ENCODE measurements around the gene ADI1.

Gene ADI1

GRCh38 chr2:3519255-3520205 is at the start of gene ADI1:
TSS of gene ADI1 (minus strand) at chr2:3519531. CDS start at chr2:3519487, 44 bp downstream.
- DNase-seq: peak; percentile 77

- no peak for DNase-seq
These were observed 47.5 kb upstream of the ADI1 start for GRCh38 chr2:3566806-3567205.

GRCh38 chr2:3565117-3565516 is 45.8 kb upstream of the ADI1 start:
- no peak for DNase-seq

- no peak for DNase-seq
These were observed 44.2 kb upstream of the ADI1 start for GRCh38 chr2:3563521-3563976.

- DNase-seq: peak; percentile 97
These were observed 39.1 kb upstream of the ADI1 start, which contains the start of gene RNASEH1 for GRCh38 chr2:3558205-3559014. TSS of gene RNASEH1 (minus strand) at chr2:3558333. CDS start at chr2:3558260, 73 bp downstream.

GRCh38 chr2:3557639-3558204 is 38.4 kb upstream of the ADI1 start:
- peak; percentile 3 for DNase-seq

- no peak for DNase-seq
These were observed 34.6 kb upstream of the ADI1 start for GRCh38 chr2:3553946-3554345.

- DNase-seq: no peak
These were observed 28.6 kb upstream of the ADI1 start for GRCh38 chr2:3547915-3548314.

GRCh38 chr2:3545788-3546478 is 26.6 kb upstream of the ADI1 start:
- DNase-seq: no peak

GRCh38 chr2:3543023-3543683 is 23.8 kb upstream of the ADI1 start:
- DNase-seq: no peak

GRCh38 chr2:3542107-3542506 is 22.8 kb upstream of the ADI1 start:
- DNase-seq: no peak

- DNase-seq: no peak
These were observed 20.5 kb upstream of the ADI1 start for GRCh38 chr2:3539836-3540235.

GRCh38 chr2:3536682-3537632 is 17.6 kb upstream of the ADI1 start:
- DNase-seq: peak; percentile 34

- DNase-seq: peak; percentile 92
These were observed 16.7 kb upstream of the ADI1 start for GRCh38 chr2:3535794-3536681.

- no peak for DNase-seq
These were observed 16.1 kb upstream of the ADI1 start for GRCh38 chr2:3535467-3535793.

GRCh38 chr2:3534251-3534814 is 15.0 kb upstream of the ADI1 start:
- no peak for DNase-seq

- no peak for DNase-seq
These were observed 14.5 kb upstream of the ADI1 start for GRCh38 chr2:3533836-3534235.

- peak; percentile 37 for DNase-seq
These were observed 13.6 kb upstream of the ADI1 start for GRCh38 chr2:3532941-3533340.

- no peak for DNase-seq
These were observed 10.1 kb upstream of the ADI1 start for GRCh38 chr2:3529316-3530025.
